Measurements from ENCODE around the gene ZNF568.
A peak's percentile ranks its signal among the peaks of the same experiment; 100 is the strongest.

The ZNF568 gene

GRCh38 chr19:37007587-37008220, 91.6 kb downstream of the ZNF568 start:
- peak in 2 of 4 experiments; percentile 2 to 14 for DNase-seq

- DNase-seq = no peak
These were observed 93.7 kb downstream of the ZNF568 start for GRCh38 chr19:37009871-37010270.

GRCh38 chr19:37012093-37012745, 96.1 kb downstream of the ZNF568 start:
- DNase-seq = no peak

GRCh38 chr19:37014456-37014855, 98.3 kb downstream of the ZNF568 start:
- DNase-seq = no peak

GRCh38 chr19:37045140-37045539, 129.0 kb downstream of the ZNF568 start:
- DNase-seq = no peak
